GM19238 (cell line): Measurements from ENCODE around the gene MGARP.
A peak's percentile ranks its signal among the peaks of the same experiment; 100 is the strongest.
"Not testable (repeated sequence)": the region's sequence is repeated elsewhere in the genome, so short reads cannot be mapped to it uniquely, and the experiment has no call there.

Source experiments
- DNase-seq: peaks from one replicate; pipeline ENCODE4 v3.0.0; 2011; ENCODE audit warnings: low spot score; ENCODE audit not compliant: insufficient read length

MGARP gene

DNA sequence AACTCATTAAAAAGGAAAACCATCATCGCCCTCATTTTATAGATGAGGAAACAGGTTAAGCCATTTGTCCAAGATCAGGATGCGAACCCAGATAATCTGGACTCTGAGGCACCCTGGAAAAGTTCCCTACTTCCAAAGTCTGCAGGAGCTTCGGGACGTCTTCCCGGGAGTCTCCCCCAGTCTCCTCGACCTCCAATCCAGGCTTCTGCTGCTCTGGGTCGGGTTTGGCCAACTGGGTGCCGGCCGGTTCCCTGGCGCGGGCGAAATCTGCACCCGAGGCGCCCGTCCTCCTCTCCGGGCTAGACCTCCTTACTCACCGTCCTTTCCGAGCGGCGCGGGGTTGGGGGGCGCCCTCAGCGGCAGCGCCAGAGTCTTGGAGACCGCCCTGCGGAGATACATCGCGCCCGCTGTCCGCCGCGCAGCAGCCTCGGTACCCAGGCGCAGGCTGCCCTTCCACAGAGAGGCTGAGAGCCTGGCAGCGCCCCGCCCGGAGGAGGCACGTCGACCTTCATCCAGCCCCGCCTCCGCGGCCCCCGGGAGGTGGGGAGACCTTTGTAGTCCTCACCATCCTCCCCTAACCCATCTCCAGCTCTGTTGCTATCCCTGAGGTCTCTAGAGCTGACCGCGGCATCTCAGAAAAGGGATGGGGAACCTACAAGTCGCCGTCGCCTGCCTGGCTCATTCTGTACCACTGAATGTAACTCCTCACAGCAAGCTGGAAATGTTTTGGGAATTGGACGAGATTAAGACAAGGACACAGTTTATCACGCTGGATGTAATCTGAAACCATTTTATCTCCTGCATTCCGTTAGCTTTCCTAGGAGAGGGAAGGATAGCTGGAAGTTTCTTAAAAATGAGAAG lies at the start of gene MGARP:
MGARP (minus strand) TSS at position 466 of the 861 bp plus-strand sequence; CDS start at position 399, 67 bp downstream.
- DNase-seq, result no peak

DNA sequence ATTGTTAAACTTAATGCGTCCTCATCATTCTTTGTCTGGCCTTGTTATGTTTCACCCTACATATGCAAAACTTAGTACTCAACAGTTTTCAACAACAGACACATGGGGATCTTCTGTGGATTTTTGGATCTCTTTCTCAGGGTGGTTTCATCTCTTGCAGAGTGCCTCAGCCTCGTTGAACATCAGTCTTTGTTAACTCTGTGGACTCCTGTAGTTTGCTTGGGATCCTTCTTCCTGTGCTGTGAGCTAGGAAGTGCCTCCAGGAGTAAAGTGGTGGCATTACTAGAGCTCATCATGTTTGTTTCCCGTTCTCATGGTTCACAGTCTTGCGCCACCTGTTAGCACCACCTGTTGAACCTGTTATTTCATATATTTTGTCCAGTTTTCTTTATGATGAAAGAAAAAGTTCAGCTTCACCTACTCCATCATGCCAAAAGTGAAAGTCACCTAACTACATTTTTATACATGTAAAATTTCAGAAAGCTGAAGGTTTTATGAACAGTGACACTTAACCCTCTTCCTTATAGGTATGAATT lies 49.7 kb upstream of the MGARP start:
- no peak for DNase-seq

DNA sequence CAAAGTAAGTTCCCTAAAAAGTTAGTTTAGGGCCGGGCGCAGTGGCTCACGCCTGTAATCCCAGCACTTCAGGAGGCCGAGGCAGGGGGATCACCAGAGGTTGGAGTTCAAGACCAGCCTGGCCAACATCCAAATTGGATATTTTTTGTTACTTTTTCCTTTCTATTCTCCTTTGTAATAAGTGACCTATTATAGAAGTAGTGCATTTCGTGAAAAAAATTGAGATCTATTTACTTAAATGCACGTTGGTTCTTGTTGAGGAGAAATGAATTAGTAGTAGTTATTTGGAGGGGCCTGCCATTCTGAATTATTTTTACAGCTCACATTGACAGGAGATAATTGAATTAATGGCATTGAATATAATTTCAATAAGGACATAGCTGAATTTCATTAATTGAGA lies 44.6 kb upstream of the MGARP start:
- no peak for DNase-seq

DNA sequence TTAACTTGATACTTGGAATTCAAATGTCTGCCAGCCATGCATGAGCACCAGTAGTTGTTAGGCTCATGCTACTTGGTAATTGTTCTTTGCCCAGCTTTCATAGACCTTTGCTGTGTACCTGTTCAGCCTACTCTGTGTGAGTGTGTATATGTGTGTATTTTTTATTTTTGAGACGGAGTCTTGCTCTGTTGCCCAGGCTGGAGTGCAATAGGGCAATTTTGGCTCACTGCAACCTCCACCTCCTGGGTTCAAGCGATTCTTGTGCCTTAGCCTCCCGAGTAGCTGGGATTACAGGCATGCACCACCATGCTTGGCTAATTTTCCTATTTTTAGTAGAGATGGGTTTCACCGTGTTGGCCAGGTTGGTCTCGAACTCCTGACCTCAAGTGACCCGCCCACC lies 42.5 kb upstream of the MGARP start:
- not testable (repeated sequence) for DNase-seq

DNA sequence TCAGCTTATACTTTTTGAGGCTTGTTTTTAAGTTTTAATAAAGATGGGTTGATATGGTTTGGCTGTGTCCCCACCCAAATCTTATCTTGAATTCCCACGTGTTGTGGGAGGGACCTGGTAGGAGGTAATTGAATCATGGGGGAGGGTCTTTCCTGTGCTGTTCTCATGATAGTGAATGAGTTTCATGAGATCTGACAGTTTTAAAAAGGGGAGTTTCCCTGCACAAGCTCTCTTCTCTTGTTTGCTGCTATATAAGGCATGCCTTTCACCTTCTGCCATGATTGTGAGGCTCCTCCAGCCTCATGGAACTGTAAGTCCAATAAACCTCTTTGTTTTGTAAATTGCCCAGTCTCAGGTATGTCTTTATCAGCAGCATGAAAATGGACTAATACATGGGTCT lies 42.0 kb upstream of the MGARP start:
- not testable (repeated sequence) for DNase-seq

DNA sequence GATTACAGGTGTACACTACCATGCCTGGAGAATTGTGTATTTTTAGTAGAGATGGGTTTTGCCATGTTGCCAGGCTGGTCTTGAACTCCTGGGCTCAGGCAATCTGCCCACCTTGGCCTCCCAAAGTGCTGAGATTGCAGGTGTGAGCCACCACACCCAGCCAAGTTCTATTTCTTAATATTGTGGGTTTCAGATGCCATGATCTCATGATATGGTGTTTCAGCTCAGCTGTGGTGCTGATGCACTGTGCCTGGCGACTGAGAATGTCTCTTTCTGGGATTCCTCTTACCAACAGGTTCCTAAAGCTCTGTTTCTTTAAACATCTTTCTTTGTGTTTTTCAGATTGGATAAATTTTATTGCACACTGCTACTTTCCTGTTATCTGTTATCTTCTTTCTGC lies 39.5 kb upstream of the MGARP start:
- no peak for DNase-seq

DNA sequence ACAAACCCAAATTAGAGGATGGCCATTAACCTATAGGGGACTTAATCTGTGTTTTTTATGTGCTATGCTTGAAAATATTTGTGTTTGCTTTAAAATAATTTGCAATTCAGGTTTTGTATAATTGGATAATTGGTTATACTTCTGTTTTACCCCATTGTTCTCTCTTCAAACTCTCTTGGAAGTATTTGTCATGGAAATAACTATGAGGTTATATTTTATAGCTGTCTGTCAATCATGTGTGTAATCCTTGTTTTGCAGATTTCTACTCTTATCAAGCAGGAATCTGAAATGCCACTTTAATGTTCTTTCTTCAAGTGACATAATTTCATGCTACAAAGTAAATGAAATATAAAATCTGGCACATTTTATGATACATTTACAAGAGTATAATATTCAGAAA lies 37.6 kb upstream of the MGARP start:
- no peak for DNase-seq

DNA sequence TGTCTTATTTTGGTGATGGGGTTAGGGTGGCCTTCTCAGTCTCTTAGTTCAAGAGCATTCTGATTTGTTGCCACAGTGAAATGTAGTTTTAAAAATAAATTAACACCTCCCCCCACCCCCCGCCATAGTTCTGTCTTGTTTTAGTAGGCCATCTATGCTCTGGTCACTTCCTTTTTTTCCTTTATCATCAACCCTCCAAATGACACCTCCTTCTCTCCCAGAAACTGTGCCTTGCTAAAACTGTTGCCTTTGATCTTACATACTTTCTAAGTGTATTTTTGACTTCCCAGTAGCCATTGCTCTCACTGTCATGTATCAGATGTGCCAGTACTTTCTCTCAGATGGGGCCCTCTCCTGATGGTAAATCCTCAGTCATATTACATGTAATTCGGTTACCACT lies 36.7 kb upstream of the MGARP start:
- no peak for DNase-seq

DNA sequence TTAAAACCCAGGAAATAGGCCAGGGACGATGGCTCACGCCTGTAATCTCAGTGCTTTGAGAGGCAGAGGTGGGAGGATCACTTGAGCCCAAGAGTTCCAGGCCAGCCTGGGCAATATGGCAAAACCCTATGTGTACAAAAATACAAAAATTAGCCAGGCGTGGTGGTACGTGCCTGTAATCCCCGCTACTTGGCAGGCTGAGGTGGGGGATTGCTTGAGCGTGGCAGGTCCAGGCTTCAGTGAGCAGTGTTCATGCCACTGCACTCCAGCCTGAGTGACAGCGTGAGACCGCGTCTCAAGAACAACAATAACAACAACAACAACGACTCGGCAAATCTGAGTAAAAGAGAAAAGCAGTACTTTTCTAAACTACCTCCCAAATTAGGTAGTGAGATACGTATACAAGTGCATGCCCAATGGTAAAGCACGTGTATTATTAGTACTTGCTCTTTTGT lies 35.2 kb upstream of the MGARP start:
- no peak for DNase-seq

DNA sequence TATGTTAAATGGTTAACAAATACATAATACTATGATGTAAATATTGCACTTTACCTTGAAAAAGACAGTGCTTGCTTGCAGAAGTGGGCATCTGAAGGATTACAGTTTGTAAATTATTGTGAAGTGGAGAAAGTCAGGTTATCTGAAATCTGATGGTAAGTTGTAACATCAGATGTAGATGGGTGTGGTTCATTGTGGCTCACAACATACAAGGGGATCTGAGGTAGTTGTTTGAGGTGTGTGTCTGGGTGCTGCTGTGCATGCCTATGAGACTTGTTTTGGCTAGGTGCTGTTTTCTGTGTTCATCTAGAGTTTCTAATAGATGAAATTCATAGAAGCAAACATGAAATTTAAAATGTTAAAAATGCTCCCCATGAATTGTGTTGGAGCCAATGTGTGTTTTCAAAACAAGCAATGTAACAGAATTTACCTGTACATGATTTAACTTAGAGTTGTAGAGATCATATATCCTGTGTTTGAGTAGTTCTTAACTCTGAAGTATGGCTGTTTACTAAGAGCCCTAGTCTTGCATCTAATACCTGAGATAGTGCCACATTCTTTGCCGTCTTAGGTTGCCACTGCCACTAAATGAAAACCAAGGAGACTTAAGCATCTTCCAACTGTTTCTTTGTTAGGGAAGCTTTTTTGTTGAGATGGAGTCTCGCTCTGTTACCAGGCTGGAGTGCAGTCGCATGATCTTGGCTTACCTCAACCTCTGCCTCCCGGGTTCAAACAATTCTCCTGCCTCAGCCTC lies 34.2 kb upstream of the MGARP start:
- no peak for DNase-seq

DNA sequence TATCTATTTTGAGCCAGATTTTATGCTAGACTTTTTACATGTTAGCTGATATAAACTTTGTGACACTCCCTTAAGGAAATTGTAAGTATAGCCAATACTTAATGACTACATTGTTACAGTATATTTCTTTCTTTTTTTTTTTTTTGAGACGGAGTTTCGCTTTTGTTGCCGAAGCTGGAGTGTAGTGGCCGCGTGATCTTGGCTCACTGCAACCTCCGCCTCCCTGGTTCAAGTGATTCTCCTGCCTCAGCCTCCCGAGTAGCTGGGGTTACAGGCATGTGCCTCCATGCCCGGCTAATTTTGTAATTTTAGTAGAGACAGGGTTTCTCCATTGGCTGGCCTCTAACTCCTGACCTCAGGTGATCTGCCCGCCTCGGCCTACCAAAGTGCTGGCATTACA lies 33.4 kb upstream of the MGARP start:
- not testable (repeated sequence) for DNase-seq

DNA sequence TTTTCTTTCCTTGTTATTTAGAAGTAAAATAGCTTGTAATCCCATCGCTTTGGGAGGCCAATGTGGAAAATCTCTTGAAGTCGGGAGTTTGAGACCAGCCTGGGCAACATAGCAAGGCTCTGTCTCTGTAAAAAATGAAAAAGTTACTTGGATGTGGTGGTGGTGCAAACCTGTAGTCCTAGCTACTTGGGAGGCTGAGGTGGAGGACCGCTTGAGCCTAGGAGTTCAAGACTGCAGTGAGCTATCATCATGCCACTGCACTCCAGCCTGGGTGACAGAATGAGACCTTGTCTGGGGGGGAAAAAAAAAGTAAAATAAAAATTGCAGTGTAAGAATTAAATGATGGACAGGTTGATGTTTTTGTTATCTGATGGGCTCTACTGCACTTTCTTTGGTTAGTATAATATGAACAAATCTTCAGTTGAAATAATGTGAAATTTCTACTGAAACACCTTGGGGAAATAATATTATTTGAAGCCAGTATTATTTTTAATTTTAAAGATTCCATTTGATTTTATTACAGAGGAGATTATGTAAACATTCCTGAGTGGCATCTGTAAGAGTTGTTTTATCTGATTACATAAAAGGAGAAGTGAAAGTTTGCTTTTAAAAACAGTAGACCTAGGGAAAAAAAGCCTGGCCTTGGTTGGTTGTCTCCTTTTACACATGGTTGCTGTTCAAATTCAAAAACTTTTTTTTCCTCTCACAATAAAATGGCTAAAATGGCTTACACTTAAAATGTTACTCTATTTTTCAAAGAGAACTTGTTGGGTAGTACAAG lies 32.7 kb upstream of the MGARP start:
- no peak for DNase-seq

DNA sequence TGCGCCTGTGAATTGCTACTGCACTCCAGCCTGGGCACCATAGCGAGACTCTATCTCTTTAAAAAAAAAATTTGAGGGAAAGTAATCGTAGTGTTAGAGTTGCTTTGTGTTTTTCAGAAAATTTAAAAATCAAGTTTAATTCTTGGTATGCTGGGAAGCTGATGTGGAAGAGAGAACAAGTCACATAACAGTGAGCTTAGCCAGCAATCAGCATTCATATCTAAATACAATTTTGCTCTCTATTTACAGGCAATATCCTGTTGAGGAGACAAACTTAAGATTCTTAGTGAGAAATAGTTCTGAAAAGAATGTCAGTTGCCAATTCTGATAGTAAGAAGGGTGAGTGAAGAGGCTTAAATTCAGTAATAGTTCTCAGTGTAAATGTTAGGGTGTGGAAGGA lies 31.9 kb upstream of the MGARP start:
- DNase-seq, result no peak

DNA sequence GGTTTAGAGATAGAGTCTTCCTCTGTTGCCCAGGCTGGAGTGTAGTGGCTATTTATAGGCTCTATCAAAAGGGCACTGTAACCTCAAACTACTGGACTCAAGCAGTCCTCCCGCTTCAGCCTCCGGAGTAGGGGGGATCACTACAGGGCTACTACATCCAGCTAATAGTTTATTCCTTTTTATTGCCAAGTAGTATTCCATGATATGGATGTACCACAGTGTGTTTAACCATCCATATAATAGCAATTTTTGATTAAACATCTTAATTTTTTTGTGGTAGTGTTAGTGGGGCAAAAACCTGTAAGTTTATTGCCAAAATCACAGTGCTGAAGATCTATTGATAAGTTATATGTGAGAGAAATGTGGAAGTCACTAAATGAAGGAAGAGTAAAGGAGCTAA lies 24.9 kb upstream of the MGARP start:
- no peak for DNase-seq

DNA sequence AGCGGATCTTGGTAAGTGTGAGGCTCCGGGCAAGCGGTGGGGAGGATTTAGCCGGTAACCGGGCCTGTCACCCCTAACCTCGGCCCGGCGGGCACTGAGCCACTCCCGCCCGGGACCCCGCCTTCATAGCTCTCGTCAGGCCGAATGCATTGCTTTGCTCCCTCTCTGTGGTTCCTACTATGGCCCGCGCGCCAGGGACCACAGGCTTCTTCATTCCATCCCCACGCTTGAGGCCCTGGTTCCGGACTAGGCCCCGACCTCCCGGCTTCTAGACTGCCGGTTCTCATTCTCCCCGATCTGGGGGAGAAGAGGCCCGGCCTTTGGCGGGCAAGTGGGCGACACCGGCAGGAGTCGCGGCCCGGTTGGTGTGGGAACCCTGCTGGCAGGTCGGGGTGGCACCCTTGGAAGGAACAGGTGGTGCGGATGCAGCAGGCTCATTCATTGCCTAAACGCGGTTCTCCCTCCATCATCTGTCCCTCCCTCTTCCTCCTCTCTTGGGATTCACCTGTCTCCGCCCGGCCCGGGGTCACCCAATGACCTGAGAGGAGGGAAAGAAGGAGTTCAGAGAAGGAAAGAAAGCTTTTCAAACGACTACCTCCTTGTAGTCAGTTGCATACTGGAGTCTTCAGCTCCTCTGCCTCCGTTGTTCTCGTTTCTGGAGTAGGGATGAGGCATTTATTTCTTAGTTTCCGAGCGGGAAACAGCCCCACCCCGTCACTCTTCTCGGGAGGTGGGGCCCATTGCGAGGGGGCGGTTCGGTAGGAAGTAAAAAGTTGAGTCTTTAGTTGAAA lies 22.0 kb upstream of the MGARP start, which contains the start of gene NDUFC1:
NDUFC1 (minus strand) TSS at position 657 of the 791 bp plus-strand sequence. CDS start 6,679 bp downstream, outside the sequence.
- no peak for DNase-seq

DNA sequence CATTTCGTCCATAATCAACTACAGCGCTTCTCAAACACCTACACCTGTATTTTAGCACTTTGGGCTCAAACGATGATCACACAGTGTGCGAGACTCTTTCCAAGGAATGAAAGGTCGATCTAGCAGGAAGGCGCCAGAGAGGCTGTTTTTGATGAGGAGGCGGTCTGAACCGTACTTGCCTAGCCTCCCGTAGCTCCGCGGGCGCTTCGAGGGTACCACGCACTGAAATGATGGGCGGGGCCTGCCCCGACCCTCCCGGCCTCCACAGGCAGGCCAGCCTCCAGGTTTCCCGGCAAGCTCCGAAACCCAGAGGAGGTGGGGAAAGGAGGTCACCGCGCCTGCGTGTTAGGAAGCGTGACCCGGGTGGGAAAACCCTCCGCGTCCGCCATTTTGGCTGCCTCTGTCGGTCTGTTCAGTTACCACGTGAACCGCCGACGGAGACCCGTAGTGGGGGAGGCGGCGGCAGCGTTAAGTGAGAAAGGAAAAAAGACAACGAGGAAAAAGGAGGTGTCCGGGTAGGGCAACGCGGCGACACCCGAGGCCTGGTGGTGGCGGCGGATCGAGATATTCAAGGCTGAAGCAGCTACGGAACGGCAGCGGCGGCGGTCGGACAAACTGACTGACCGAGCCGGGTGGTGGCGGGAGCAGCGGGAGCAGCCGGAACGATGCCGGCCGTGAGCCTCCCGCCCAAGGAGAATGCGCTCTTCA lies 21.2 kb upstream of the MGARP start, which contains the start of gene NAA15:
NAA15 (plus strand) TSS at position 393 of the 708 bp plus-strand sequence; CDS start at position 666, 273 bp downstream.
- peak; percentile 82 for DNase-seq

DNA sequence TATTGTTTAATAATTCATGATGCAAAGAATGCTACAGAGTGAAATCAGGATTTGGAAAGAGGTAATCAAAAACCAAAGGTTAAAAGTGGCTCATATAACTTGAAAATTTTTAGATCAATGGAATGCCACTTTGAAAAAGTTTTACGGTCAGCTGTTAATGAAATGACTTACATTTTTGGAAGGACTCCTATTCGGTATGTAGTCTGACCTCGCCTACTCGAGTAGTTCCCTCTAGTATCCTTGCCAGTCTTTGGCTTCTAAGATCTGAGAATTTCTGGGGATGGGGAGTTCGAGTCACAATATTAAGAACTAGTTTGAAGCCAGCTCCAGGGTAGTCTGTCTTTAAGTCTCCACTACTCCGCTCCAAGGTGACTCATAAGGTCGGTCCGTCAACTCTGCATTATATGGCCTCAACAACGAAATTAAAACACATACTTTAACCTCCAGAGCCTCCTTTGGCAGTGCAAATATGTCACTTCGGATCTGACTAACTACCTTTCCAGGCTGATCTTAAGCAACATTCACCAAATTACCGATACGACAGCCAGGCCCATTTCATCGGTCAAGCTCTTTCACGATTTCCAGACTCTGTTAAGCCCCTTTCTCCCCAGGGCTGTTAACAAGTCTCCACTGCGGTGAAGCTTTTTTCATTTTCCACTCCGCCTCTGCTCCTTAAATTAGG lies 20.5 kb upstream of the MGARP start:
- no peak for DNase-seq

DNA sequence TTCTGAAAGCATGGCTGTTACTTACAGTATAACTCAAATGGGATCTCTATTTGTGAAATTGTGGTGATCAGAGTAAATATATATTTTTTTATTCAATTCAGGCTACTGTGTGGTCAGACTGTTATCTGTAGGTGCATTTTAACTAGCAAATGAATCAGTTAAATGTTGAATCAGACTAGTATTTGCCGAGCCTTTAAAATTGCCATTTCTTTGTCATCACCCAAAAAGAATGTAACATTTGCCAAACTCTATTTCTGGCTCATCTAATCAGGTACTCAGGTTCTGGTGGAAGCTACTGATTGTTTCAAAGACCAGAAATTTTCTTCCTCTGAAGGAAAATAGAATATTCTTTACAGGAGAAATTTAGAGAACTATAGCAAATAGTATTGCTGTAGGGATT lies 19.5 kb upstream of the MGARP start:
- no peak for DNase-seq

DNA sequence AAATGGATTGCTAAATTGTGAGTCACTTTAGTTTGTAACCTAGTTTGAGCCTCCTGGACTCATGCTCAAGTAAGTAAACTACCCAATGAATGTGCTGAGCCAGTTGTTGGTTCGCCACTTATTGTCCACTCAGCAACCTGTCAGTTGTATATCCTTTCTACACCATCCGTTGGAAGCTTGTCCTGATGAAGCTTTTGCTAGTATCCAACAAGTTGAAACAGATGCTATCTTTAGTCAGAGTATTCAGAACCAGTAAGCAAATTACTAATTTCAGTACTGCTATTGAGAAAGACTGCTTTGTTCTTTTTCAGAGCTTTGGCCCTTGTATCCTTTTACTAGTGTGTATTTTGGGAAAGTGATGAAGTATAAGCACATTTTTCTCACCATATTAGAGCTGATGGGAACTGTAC lies 17.0 kb upstream of the MGARP start:
- DNase-seq, result no peak
